DND-41 (cell line): ENCODE data around the gene TUBB2B.
"Not testable (repeated sequence)": the region's sequence is repeated elsewhere in the genome, so short reads cannot be mapped to it uniquely, and the experiment has no call there.

Experiments used
- ATAC-seq: fragments of 200-7000 bp; cut with Tn5 transposase; 3 replicates; pipeline ENCODE4 v1.9.1; 2021; ENCODE audit warnings: low read depth; ENCODE audit not compliant: insufficient read depth
- DNase-seq: peaks from one replicate; pipeline ENCODE4 v3.0.0-alpha.2; 2020
- H2AFZ ChIP-seq: 2 replicates; pipeline ENCODE4 v1.6.0; 2012; ENCODE audit warnings: low read depth, low read length
- H3K27ac ChIP-seq: 2 replicates; pipeline ENCODE4 v1.5.1; 2012; ENCODE audit warnings: low read length, inconsistent platforms
- H3K27me3 ChIP-seq: fragments of 200-600 bp; sonication (generic); 2 replicates; pipeline ENCODE4 v1.6.0; 2012; ENCODE audit warnings: low read length, mild to moderate bottlenecking, inconsistent platforms; ENCODE audit not compliant: insufficient read depth, poor library complexity
- H3K36me3 ChIP-seq: 2 replicates; pipeline ENCODE4 v1.5.1; 2012; ENCODE audit warnings: low read length, inconsistent platforms; ENCODE audit not compliant: insufficient read depth
- H3K4me1 ChIP-seq: 2 replicates; pipeline ENCODE4 v1.5.1; 2012; ENCODE audit warnings: mild to moderate bottlenecking, low read length; ENCODE audit not compliant: insufficient read depth
- H3K4me2 ChIP-seq: 2 replicates; pipeline ENCODE4 v1.6.0; 2012; ENCODE audit warnings: mild to moderate bottlenecking, moderate library complexity, low read length, inconsistent platforms; ENCODE audit not compliant: insufficient read depth
- H3K4me3 ChIP-seq, 2 experiments: fragments of 200-600 bp in 1 of 2; shearing (Covaris generic) in 1 of 2; 2 replicates each; pipeline ENCODE4 v1.5.1; 2012 to 2016; ENCODE audit warnings: inconsistent platforms in 2 of 2, low read length in 2 of 2, mild to moderate bottlenecking in 2 of 2, low read depth in 1 of 2, moderate library complexity in 1 of 2
- H3K79me2 ChIP-seq: 2 replicates; pipeline ENCODE4 v1.6.0; 2012; ENCODE audit warnings: low read length, inconsistent platforms; ENCODE audit not compliant: insufficient read depth
- H3K9ac ChIP-seq: 2 replicates; pipeline ENCODE4 v1.6.0; 2012; ENCODE audit warnings: low read depth, mild to moderate bottlenecking, inconsistent platforms, low read length, moderate library complexity
- H3K9me3 ChIP-seq: 2 replicates; pipeline ENCODE4 v1.5.1; 2012; ENCODE audit warnings: low read length, moderate library complexity, mild to moderate bottlenecking, inconsistent platforms; ENCODE audit not compliant: insufficient read depth, severe bottlenecking
- H4K20me1 ChIP-seq: 2 replicates; pipeline ENCODE4 v1.6.0; 2012; ENCODE audit warnings: low read length; ENCODE audit not compliant: insufficient read depth
- CTCF ChIP-seq: IDR thresholded peaks from 2 replicates; pipeline ENCODE4 v1.5.1; 2012; ENCODE audit warnings: borderline replicate concordance, low read length, moderate library complexity, mild to moderate bottlenecking; ENCODE audit not compliant: poor library complexity, severe bottlenecking; ENCODE audit errors: extremely low read depth
- EZH2 ChIP-seq: IDR thresholded peaks from 3 replicates; pipeline ENCODE4 v1.6.1; 2012; ENCODE audit warnings: borderline replicate concordance, low read depth, mild to moderate bottlenecking, moderate library complexity, low read length, inconsistent platforms; ENCODE audit not compliant: severe bottlenecking

TUBB2B gene

GRCh38 chr6:3186974-3187382, 40.5 kb downstream of the TUBB2B start:
- H3K27ac ChIP-seq = no peak overlapping the region
- H2AFZ ChIP-seq = no peak overlapping the region

GRCh38 chr6:3183066-3183465, 44.4 kb downstream of the TUBB2B start:
- no peak overlapping the region for H2AFZ ChIP-seq
- H4K20me1 ChIP-seq = no peaks in the 10 kb centered on the region
- no peak overlapping the region for H3K9ac ChIP-seq
- H3K27ac ChIP-seq = no peak overlapping the region
- H3K4me3 ChIP-seq = no peak overlapping the region
- H3K9me3 ChIP-seq = no peaks in the 10 kb centered on the region
- TF ChIP-seq CTCF (no peak), EZH2 (no peak)
- peaks cover 19% of the 10 kb centered on the region for H3K27me3 ChIP-seq
- DNase-seq (no peak), ATAC-seq (no peak)
- no peaks in the 10 kb centered on the region for H3K4me1 ChIP-seq
- H3K79me2 ChIP-seq = no peaks in the 10 kb centered on the region
- no peaks in the 10 kb centered on the region for H3K36me3 ChIP-seq
- no peak overlapping the region for H3K4me2 ChIP-seq

More at GRCh38 chr6:3186974-3187382, 40.5 kb downstream of the TUBB2B start:
- no peak for ATAC-seq
- Histone ChIP-seq H3K36me3 (no peaks in the 10 kb centered on the region), H3K9ac (no peak overlapping the region), H4K20me1 (no peaks in the 10 kb centered on the region), H3K9me3 (no peaks in the 10 kb centered on the region), H3K4me2 (no peak overlapping the region), H3K4me1 (no peaks in the 10 kb centered on the region), H3K27me3 (peaks cover 24% of the 10 kb centered on the region), H3K79me2 (no peaks in the 10 kb centered on the region), H3K4me3 (no peak overlapping the region)
- no peak for DNase-seq
- TF ChIP-seq EZH2 = no peak
- TF ChIP-seq CTCF = no peak

- DNase-seq = no peak
- peaks cover 12% of the 10 kb centered on the region for H3K27me3 ChIP-seq
- H3K79me2 ChIP-seq = no peaks in the 10 kb centered on the region
- no peak for ATAC-seq
- H4K20me1 ChIP-seq = no peaks in the 10 kb centered on the region
- H2AFZ ChIP-seq = no peak overlapping the region
- no peaks in the 10 kb centered on the region for H3K4me1 ChIP-seq
- no peak overlapping the region for H3K4me3 ChIP-seq
- no peak overlapping the region for H3K27ac ChIP-seq
- H3K9ac ChIP-seq = no peak overlapping the region
- no peaks in the 10 kb centered on the region for H3K9me3 ChIP-seq
- H3K36me3 ChIP-seq = no peaks in the 10 kb centered on the region
- TF ChIP-seq CTCF (no peak), EZH2 (no peak)
- H3K4me2 ChIP-seq = no peak overlapping the region
Observed at GRCh38 chr6:3181105-3181504, 46.3 kb downstream of the TUBB2B start.

GRCh38 chr6:3179945-3180344, 47.5 kb downstream of the TUBB2B start:
- not testable (repeated sequence) for H3K9me3 ChIP-seq, H3K9ac ChIP-seq, H3K27ac ChIP-seq, H4K20me1 ChIP-seq, H2AFZ ChIP-seq, H3K4me3 ChIP-seq, DNase-seq, H3K4me1 ChIP-seq, H3K4me2 ChIP-seq, H3K36me3 ChIP-seq, H3K27me3 ChIP-seq, H3K79me2 ChIP-seq
- peak; percentile 56; the same call in 2 of the 3 replicates for ATAC-seq

GRCh38 chr6:3178666-3179065, 48.8 kb downstream of the TUBB2B start:
- H3K79me2 ChIP-seq, H3K9me3 ChIP-seq, H3K9ac ChIP-seq, H3K27ac ChIP-seq, H2AFZ ChIP-seq, DNase-seq, ATAC-seq, H3K4me1 ChIP-seq, H3K4me2 ChIP-seq, H4K20me1 ChIP-seq, H3K36me3 ChIP-seq, H3K4me3 ChIP-seq, H3K27me3 ChIP-seq: not testable (repeated sequence)
